HCT116 (cell line): ENCODE results near the gene AHI1. TPM values are rescaled to one million over a fixed set of nuclear protein-coding genes. Genes with fewer than 3 reads are reported as not detected.

Experiments used
- ATAC-seq: fragments of 200-7000 bp; cut with Tn5 transposase; 2 replicates; pipeline ENCODE4 v1.9.1; 2020; ENCODE audit warnings: mild to moderate bottlenecking, moderate library complexity
- BruUV-seq: library from RNA; stranded (reverse); fragments of 400-500 nt; replicated peaks from 2 replicates; lab custom pipeline; 2021; lab: Mats Ljungman, UMichigan
- CTCF ChIA-PET: fragments of 300-600 bp; sonication (Branson Sonifier 250); formaldehyde crosslinking; loops from one replicate; lab custom pipeline; 2021; ENCODE audit warnings: antibody characterized with exemption; lab: Charles Lee
- POLR2A ChIA-PET: fragments of 300-600, 350-600 bp; sonication (Branson Sonifier 250); formaldehyde crosslinking; loops from one replicate; lab custom pipeline; 2021; ENCODE audit warnings: antibody characterized with exemption; lab: Charles Lee
- RAD21 ChIA-PET, 2 experiments: fragments of 300-600 bp; sonication (Branson Sonifier 250); formaldehyde crosslinking; loops; one replicate each; lab custom pipeline; 2023; ENCODE audit warnings: low total read pairs in 2 of 2; ENCODE audit not compliant: uncharacterized antibody in 2 of 2, unreplicated experiment in 2 of 2, low non-redundant PET in 1 of 2; lab: Charles Lee
- DNase-seq: peaks from one replicate; pipeline ENCODE4 v3.0.0-alpha.2; 2010; ENCODE audit warnings: low read depth, low spot score
- H2AFZ ChIP-seq: fragments of 200-600 bp; shearing (Covaris generic), sonication (generic); 2 replicates; pipeline ENCODE4 v1.6.1; 2017; ENCODE audit warnings: low read depth, mixed run types, mixed read lengths, antibody characterized with exemption, low read length; ENCODE audit not compliant: poor library complexity, severe bottlenecking
- H3K27ac ChIP-seq: 2 replicates; pipeline ENCODE4 v1.5.1; 2012; ENCODE audit warnings: low read depth, low read length
- H3K27me3 ChIP-seq: fragments of 200-600 bp; sonication (generic); 2 replicates; pipeline ENCODE4 v1.6.1; 2016; ENCODE audit warnings: mixed run types, low read length, mixed read lengths; ENCODE audit not compliant: insufficient read depth
- H3K36me3 ChIP-seq, 2 experiments: fragments of 200-500 bp in 1 of 2; fragments of 200-600 bp in 1 of 2; sonication (Bioruptor generic) in 1 of 2; sonication (generic) in 1 of 2; 2 replicates each; pipeline versions ENCODE4 v1.5.1 to v1.6.1; 2014 to 2016; ENCODE audit warnings: low read length in 2 of 2, inconsistent platforms in 1 of 2, mixed read lengths in 1 of 2, mixed run types in 1 of 2; ENCODE audit not compliant: insufficient read depth in 2 of 2, control insufficient read depth in 1 of 2
- H3K4me1 ChIP-seq, 2 experiments: fragments of 200-600 bp in 1 of 2; sonication (generic) in 1 of 2; 2 replicates each; pipeline versions ENCODE4 v1.5.1 to v1.6.1; 2012 to 2017; ENCODE audit warnings: low read length in 2 of 2, inconsistent platforms in 1 of 2, mild to moderate bottlenecking in 1 of 2, mixed read lengths in 1 of 2, mixed run types in 1 of 2, moderate library complexity in 1 of 2; ENCODE audit not compliant: insufficient read depth in 2 of 2, control insufficient read depth in 1 of 2
- H3K4me2 ChIP-seq: fragments of 200-600 bp; sonication (generic); 2 replicates; pipeline ENCODE4 v1.6.1; 2017; ENCODE audit warnings: mixed run types, low read length, mixed read lengths
- H3K4me3 ChIP-seq, 2 experiments: fragments of 200-600 bp in 1 of 2; sonication (generic) in 1 of 2; replicated peaks in 1 of 2; 2 replicates each; pipeline ENCODE4 v1.5.1; 2011 to 2016; ENCODE audit warnings: low read length in 2 of 2, control low read depth in 1 of 2, low read depth in 1 of 2, mild to moderate bottlenecking in 1 of 2, mixed read lengths in 1 of 2, mixed run types in 1 of 2
- H3K79me2 ChIP-seq: fragments of 200-600 bp; sonication (generic); 2 replicates; pipeline ENCODE4 v1.6.1; 2017; ENCODE audit warnings: mild to moderate bottlenecking, mixed run types, low read length, moderate library complexity, mixed read lengths; ENCODE audit not compliant: insufficient read depth
- H3K9ac ChIP-seq: fragments of 200-600 bp; sonication (generic); 2 replicates; pipeline ENCODE4 v1.6.1; 2016; ENCODE audit warnings: low read length, mixed read lengths
- H3K9me2 ChIP-seq: fragments of 200-600 bp; sonication (generic), shearing (Covaris generic); 2 replicates; pipeline ENCODE4 v1.6.1; 2017; ENCODE audit warnings: mixed run types, mild to moderate bottlenecking, moderate library complexity; ENCODE audit not compliant: insufficient read depth
- H3K9me3 ChIP-seq, 2 experiments: fragments of 200-500 bp in 1 of 2; fragments of 200-600 bp in 1 of 2; sonication (Bioruptor generic) in 1 of 2; sonication (generic) in 1 of 2; 2 replicates each; pipeline ENCODE4 v1.6.1; 2014 to 2017; ENCODE audit warnings: low read length in 2 of 2, mixed read lengths in 2 of 2, inconsistent platforms in 1 of 2, low read depth in 1 of 2, mild to moderate bottlenecking in 1 of 2, mixed run types in 1 of 2, moderate library complexity in 1 of 2; ENCODE audit not compliant: control insufficient read depth in 1 of 2, insufficient read depth in 1 of 2
- H4K20me1 ChIP-seq: fragments of 200-600 bp; sonication (generic), shearing (Covaris generic); 2 replicates; pipeline ENCODE4 v1.6.1; 2017; ENCODE audit warnings: mixed run types, mild to moderate bottlenecking, moderate library complexity; ENCODE audit not compliant: insufficient read depth
- CEBPB ChIP-seq: IDR thresholded peaks from 2 replicates; pipeline ENCODE4 v1.6.1; 2012; ENCODE audit warnings: low read depth
- ELF1 ChIP-seq: IDR thresholded peaks from 2 replicates; pipeline ENCODE4 v1.6.1; 2012; ENCODE audit warnings: low read depth, borderline replicate concordance
- EZH2phosphoT487 ChIP-seq: fragments of 200-600 bp; IDR thresholded peaks from 2 replicates; pipeline ENCODE4 v1.6.1; 2018; ENCODE audit warnings: antibody characterized with exemption, borderline replicate concordance
- POLR2AphosphoS5 ChIP-seq: IDR thresholded peaks from 2 replicates; pipeline ENCODE4 v1.6.1; 2011; ENCODE audit warnings: mild to moderate bottlenecking, low read depth, low read length, moderate library complexity
- RAD21 ChIP-seq: IDR thresholded peaks from 2 replicates; pipeline ENCODE4 v1.6.1; 2012; ENCODE audit warnings: low read depth, mild to moderate bottlenecking
- SIN3A ChIP-seq: IDR thresholded peaks from 2 replicates; pipeline ENCODE4 v1.6.1; 2012; ENCODE audit warnings: low read depth
- SRF ChIP-seq: IDR thresholded peaks from 2 replicates; pipeline ENCODE4 v1.6.1; 2012; ENCODE audit warnings: low read depth
- intact Hi-C: fragments of 100-400 bp; cut with micrococcal nuclease; formaldehyde crosslinking; loops from 2 replicates; pipeline ENCODE4 v1.10.0; 2022
- total RNA-seq: library from RNA; stranded (reverse); gene quantifications from one replicate; pipeline ENCODE4 v1.2.1, GENCODE V29; 2021; ENCODE audit not compliant: unreplicated experiment
- TF ChIP-seq, protein P1 (sequence below): IDR thresholded peaks from 2 replicates; pipeline ENCODE4 v1.6.1; 2012; ENCODE audit warnings: low read depth
- TF ChIP-seq, protein P2 (sequence below): IDR thresholded peaks from 2 replicates; pipeline ENCODE4 v1.6.1; 2011; ENCODE audit warnings: mild to moderate bottlenecking, low read length, moderate library complexity; ENCODE audit not compliant: insufficient replicate concordance; ENCODE audit errors: extremely low read depth
- TF ChIP-seq, protein P3 (sequence below): IDR thresholded peaks from 2 replicates; pipeline ENCODE4 v1.6.1; 2012

The AHI1 gene
- total RNA-seq, 1 experiment from 2014 or later, result 29.6 TPM

DNA sequence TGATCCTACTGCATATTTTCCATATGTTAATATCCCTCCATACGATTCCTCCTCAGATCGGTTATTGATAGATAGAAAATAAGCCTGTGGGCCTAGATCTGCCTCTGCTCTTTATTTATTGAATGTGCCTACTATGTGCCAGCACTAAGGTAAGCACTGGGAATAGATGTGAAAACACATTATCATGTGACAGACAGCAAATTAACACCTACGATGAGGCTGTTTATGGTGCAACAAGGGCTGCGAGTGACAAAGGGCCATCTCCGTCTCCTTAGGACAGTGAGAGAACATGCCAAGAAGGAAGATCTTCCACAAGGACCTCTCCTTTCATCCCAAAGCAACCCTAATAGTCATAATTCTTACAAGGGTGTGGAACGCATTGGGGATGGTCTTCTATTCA lies 225.9 kb downstream of the AHI1 start:
- Histone ChIP-seq H3K27ac (no peak overlapping the region), H3K36me3 (no peaks in the 10 kb centered on the region), H3K9me2 (no peaks in the 10 kb centered on the region), H4K20me1 (no peaks in the 10 kb centered on the region), H3K4me3 (no peak overlapping the region), H3K27me3 (no peaks in the 10 kb centered on the region), H3K4me1 (no peaks in the 10 kb centered on the region), H3K9me3 (no peaks in the 10 kb centered on the region), H3K4me2 (no peak overlapping the region), H2AFZ (no peak overlapping the region), H3K9ac (no peak overlapping the region), H3K79me2 (no peaks in the 10 kb centered on the region)
- RAD21 ChIA-PET, result no interaction called here
- ATAC-seq (no peak), DNase-seq (no peak)
- no TSS peak for BruUV-seq
- TF ChIP-seq, protein P1, sequence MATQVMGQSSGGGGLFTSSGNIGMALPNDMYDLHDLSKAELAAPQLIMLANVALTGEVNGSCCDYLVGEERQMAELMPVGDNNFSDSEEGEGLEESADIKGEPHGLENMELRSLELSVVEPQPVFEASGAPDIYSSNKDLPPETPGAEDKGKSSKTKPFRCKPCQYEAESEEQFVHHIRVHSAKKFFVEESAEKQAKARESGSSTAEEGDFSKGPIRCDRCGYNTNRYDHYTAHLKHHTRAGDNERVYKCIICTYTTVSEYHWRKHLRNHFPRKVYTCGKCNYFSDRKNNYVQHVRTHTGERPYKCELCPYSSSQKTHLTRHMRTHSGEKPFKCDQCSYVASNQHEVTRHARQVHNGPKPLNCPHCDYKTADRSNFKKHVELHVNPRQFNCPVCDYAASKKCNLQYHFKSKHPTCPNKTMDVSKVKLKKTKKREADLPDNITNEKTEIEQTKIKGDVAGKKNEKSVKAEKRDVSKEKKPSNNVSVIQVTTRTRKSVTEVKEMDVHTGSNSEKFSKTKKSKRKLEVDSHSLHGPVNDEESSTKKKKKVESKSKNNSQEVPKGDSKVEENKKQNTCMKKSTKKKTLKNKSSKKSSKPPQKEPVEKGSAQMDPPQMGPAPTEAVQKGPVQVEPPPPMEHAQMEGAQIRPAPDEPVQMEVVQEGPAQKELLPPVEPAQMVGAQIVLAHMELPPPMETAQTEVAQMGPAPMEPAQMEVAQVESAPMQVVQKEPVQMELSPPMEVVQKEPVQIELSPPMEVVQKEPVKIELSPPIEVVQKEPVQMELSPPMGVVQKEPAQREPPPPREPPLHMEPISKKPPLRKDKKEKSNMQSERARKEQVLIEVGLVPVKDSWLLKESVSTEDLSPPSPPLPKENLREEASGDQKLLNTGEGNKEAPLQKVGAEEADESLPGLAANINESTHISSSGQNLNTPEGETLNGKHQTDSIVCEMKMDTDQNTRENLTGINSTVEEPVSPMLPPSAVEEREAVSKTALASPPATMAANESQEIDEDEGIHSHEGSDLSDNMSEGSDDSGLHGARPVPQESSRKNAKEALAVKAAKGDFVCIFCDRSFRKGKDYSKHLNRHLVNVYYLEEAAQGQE, result no peak
- no peak for TF ChIP-seq EZH2phosphoT487
- TF ChIP-seq POLR2AphosphoS5, result no peak
- no peak for TF ChIP-seq SIN3A
- TF ChIP-seq, protein P2, sequence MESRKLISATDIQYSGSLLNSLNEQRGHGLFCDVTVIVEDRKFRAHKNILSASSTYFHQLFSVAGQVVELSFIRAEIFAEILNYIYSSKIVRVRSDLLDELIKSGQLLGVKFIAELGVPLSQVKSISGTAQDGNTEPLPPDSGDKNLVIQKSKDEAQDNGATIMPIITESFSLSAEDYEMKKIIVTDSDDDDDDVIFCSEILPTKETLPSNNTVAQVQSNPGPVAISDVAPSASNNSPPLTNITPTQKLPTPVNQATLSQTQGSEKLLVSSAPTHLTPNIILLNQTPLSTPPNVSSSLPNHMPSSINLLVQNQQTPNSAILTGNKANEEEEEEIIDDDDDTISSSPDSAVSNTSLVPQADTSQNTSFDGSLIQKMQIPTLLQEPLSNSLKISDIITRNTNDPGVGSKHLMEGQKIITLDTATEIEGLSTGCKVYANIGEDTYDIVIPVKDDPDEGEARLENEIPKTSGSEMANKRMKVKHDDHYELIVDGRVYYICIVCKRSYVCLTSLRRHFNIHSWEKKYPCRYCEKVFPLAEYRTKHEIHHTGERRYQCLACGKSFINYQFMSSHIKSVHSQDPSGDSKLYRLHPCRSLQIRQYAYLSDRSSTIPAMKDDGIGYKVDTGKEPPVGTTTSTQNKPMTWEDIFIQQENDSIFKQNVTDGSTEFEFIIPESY, result no peak
- TF ChIP-seq, protein P3, sequence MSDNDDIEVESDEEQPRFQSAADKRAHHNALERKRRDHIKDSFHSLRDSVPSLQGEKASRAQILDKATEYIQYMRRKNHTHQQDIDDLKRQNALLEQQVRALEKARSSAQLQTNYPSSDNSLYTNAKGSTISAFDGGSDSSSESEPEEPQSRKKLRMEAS, result no peak
- TF ChIP-seq ELF1, result no peak
- no peak for TF ChIP-seq RAD21
- no peak for TF ChIP-seq SRF
- TF ChIP-seq CEBPB, result no peak
- intact Hi-C loops, result no loop called here
- CTCF ChIA-PET, result no interaction called here
- POLR2A ChIA-PET, result interaction anchor here (0.6 kb wide), 1 partner anchor 15 kb away, joined by 5 read pairs; no protein-coding TSS in a partner anchor
